K562 (cell line): ENCODE data around the gene DLX2. TPM values are rescaled to one million over a fixed set of nuclear protein-coding genes. Genes with fewer than 3 reads are reported as not detected.
A peak's percentile ranks its signal among the peaks of the same experiment; 100 is the strongest.

Experiments used
- CHD2 ChIP-seq: IDR thresholded peaks from 2 replicates; pipeline ENCODE4 v1.6.1; 2011; ENCODE audit warnings: low read depth, low read length
- HNRNPL ChIP-seq: fragments of 200-400 bp; formaldehyde crosslinking; IDR thresholded peaks from 2 replicates; pipeline ENCODE4 v1.6.1; 2017; ENCODE audit warnings: low read depth, mild to moderate bottlenecking, low read length
- HOXB6 ChIP-seq: fragments of 250-450 bp; sonication (Bioruptor Pico); IDR thresholded peaks from 2 replicates; pipeline ENCODE4 v1.5.1; 2022; ENCODE audit warnings: mild to moderate bottlenecking, borderline replicate concordance
- KLF13 ChIP-seq: fragments of 450-650 bp; IDR thresholded peaks from 2 replicates; pipeline ENCODE4 v1.6.1; 2016; ENCODE audit warnings: missing genetic modification characterization, low read depth, mild to moderate bottlenecking, missing compliant biosample characterization, moderate library complexity, borderline replicate concordance
- MBD2 ChIP-seq: sonication (generic); IDR thresholded peaks from 2 replicates; pipeline ENCODE4 v1.6.1; 2016; ENCODE audit warnings: low read depth, borderline replicate concordance
- RFX7 ChIP-seq: fragments of 250-450 bp; sonication (Bioruptor Pico); IDR thresholded peaks from 2 replicates; pipeline ENCODE4 v1.5.1; 2021; ENCODE audit warnings: mild to moderate bottlenecking
- RHOXF2B ChIP-seq: fragments of 250-450 bp; sonication (Bioruptor Pico); conservative IDR thresholded peaks from 2 replicates; pipeline ENCODE4 v1.5.1; 2021
- SMARCA4 ChIP-seq: fragments of 450-650 bp; IDR thresholded peaks from 2 replicates; pipeline ENCODE4 v1.6.1; 2016
- TEAD1 ChIP-seq, 2 experiments: fragments of 450-650 bp in 1 of 2; sonication (generic) in 1 of 2; formaldehyde crosslinking; IDR thresholded peaks; 2 replicates each; pipeline versions ENCODE4 v1.4.0 to v1.8.0; 2020 to 2022; ENCODE audit warnings: mild to moderate bottlenecking in 2 of 2, missing genetic modification reagents in 1 of 2
- ZBED1 ChIP-seq: IDR thresholded peaks from 2 replicates; pipeline ENCODE4 v1.6.1; 2014
- ZNF274 ChIP-seq: IDR thresholded peaks from 2 replicates; pipeline ENCODE4 v1.6.1; 2011; ENCODE audit warnings: low read depth, mild to moderate bottlenecking, low read length, moderate library complexity, borderline replicate concordance
- ZNF644 ChIP-seq: fragments of 200-800 bp; sonication (Bioruptor generic); IDR thresholded peaks from 2 replicates; pipeline ENCODE4 v1.6.1; 2016; ENCODE audit warnings: low read depth, missing genetic modification characterization, missing compliant biosample characterization
- polyA plus RNA-seq, 8 experiments: library from polyadenylated mRNA; depleted of rRNA in 4 of 8; stranded (reverse) in 5 of 8; unstranded in 3 of 8; fragments of >200 nt; fragmentation: Nextera tagmentation in 2 of 8; fragmentation: Illumina TruSeq in 1 of 8; extraction: Ambion mirVana in 2 of 8; extraction: Trizol in 1 of 8; gene quantifications; 2 replicates each; pipeline versions ENCODE4 v1.2.1 to v1.2.3, GENCODE V29; 2011 to 2014; ENCODE audit warnings: inconsistent platforms in 1 of 8, missing spikeins in 1 of 8
- total RNA-seq, 7 experiments: library from RNA; depleted of rRNA in 6 of 7; stranded (reverse); fragments of >200 nt in 6 of 7; fragmentation: Illumina TruSeq in 2 of 7; extraction: Trizol in 2 of 7; gene quantifications; 2 replicates each; pipeline versions ENCODE4 v1.2.1 to v1.2.3, GENCODE V29; 2011 to 2021; ENCODE audit warnings: low replicate concordance in 1 of 7
- TF ChIP-seq, protein P1 (sequence below): fragments of 450-650 bp; IDR thresholded peaks from 2 replicates; pipeline ENCODE4 v1.6.1; 2016; ENCODE audit warnings: low read depth
- TF ChIP-seq, protein P2 (sequence below): sonication (generic); formaldehyde crosslinking; IDR thresholded peaks from 2 replicates; pipeline ENCODE4 v1.8.1; 2023; ENCODE audit warnings: mild to moderate bottlenecking, missing genetic modification reagents
- TF ChIP-seq, protein P3 (sequence below), 3 experiments: IDR thresholded peaks in 2 of 3; conservative IDR thresholded peaks in 1 of 3; 2 replicates each; pipeline ENCODE4 v1.5.1; 2011 to 2012; ENCODE audit warnings: low read length in 3 of 3, mild to moderate bottlenecking in 3 of 3, control low read depth in 2 of 3, improper control_type of control experiment in 1 of 3, inconsistent platforms in 1 of 3, low read depth in 1 of 3, mixed read lengths in 1 of 3, moderate library complexity in 1 of 3; ENCODE audit not compliant: insufficient read depth in 2 of 3

The DLX2 gene
- total and polyA plus RNA-seq, 9 of the 15 experiments (the other 6 are each of a cell fraction or from before 2014, with no cell fraction given) = 0.14 to 4.3 (median 0.86) TPM

DNA sequence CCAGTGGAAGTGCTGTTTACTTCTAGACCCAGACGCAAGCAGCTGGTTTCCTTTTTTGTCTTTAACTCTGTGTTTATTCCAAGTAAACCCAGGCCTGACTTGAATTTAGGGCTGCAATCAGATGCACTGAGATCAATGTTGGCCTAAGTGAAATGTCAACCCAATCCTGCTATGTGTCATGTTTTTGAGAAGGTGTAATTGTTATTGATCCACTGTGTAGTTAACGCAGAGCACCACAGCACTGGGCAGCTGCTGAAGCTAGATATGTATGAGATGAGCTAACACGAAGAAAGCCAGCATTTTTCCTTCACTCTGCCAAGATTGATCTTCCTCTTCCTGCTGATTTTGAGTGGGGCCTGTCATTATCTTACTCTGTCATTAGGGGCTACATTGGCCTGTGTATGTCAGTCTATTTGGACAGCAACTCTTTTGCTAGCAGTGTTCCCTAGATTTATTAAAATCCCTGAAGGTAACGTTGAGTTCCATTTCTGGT lies 36.3 kb downstream of the DLX2 start (continued):
- TF ChIP-seq, protein P1, sequence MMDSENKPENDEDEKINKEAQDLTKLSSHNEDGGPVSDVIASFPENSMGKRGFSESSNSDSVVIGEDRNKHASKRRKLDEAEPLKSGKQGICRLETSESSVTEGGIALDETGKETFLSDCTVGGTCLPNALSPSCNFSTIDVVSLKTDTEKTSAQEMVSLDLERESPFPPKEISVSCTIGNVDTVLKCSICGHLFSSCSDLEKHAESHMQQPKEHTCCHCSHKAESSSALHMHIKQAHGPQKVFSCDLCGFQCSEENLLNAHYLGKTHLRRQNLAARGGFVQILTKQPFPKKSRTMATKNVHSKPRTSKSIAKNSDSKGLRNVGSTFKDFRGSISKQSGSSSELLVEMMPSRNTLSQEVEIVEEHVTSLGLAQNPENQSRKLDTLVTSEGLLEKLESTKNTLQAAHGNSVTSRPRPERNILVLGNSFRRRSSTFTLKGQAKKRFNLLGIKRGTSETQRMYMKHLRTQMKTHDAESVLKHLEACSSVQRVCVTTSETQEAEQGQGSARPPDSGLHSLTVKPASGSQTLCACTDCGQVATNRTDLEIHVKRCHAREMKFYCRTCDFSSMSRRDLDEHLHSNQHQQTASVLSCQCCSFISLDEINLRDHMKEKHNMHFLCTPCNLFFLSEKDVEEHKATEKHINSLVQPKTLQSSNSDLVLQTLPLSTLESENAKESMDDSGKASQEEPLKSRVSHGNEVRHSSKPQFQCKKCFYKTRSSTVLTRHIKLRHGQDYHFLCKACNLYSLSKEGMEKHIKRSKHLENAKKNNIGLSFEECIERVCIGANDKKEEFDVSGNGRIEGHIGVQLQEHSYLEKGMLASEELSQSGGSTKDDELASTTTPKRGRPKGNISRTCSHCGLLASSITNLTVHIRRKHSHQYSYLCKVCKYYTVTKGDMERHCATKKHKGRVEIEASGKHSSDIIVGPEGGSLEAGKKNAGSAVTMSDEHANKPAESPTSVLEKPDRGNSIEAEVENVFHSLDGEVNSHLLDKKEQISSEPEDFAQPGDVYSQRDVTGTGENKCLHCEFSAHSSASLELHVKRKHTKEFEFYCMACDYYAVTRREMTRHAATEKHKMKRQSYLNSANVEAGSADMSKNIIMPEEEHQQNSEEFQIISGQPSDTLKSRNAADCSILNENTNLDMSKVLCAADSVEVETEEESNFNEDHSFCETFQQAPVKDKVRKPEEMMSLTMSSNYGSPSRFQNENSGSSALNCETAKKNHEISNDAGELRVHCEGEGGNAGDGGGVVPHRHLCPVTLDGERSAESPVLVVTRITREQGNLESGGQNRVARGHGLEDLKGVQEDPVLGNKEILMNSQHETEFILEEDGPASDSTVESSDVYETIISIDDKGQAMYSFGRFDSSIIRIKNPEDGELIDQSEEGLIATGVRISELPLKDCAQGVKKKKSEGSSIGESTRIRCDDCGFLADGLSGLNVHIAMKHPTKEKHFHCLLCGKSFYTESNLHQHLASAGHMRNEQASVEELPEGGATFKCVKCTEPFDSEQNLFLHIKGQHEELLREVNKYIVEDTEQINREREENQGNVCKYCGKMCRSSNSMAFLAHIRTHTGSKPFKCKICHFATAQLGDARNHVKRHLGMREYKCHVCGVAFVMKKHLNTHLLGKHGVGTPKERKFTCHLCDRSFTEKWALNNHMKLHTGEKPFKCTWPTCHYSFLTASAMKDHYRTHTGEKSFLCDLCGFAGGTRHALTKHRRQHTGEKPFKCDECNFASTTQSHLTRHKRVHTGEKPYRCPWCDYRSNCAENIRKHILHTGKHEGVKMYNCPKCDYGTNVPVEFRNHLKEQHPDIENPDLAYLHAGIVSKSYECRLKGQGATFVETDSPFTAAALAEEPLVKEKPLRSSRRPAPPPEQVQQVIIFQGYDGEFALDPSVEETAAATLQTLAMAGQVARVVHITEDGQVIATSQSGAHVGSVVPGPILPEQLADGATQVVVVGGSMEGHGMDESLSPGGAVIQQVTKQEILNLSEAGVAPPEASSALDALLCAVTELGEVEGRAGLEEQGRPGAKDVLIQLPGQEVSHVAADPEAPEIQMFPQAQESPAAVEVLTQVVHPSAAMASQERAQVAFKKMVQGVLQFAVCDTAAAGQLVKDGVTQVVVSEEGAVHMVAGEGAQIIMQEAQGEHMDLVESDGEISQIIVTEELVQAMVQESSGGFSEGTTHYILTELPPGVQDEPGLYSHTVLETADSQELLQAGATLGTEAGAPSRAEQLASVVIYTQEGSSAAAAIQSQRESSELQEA = no peak
- peak; percentile 77; the same call in 1 of the 2 replicates for TF ChIP-seq SMARCA4
- no peak for TF ChIP-seq RHOXF2B (CRISPR knock-in tag)
- TF ChIP-seq TEAD1 (CRISPR knock-in tag; IDR thresholded peaks at IDR 0.05) = peak in 1 of 2 experiments; percentile 75; a peak in 1 of 4 replicates
- TF ChIP-seq, protein P2, sequence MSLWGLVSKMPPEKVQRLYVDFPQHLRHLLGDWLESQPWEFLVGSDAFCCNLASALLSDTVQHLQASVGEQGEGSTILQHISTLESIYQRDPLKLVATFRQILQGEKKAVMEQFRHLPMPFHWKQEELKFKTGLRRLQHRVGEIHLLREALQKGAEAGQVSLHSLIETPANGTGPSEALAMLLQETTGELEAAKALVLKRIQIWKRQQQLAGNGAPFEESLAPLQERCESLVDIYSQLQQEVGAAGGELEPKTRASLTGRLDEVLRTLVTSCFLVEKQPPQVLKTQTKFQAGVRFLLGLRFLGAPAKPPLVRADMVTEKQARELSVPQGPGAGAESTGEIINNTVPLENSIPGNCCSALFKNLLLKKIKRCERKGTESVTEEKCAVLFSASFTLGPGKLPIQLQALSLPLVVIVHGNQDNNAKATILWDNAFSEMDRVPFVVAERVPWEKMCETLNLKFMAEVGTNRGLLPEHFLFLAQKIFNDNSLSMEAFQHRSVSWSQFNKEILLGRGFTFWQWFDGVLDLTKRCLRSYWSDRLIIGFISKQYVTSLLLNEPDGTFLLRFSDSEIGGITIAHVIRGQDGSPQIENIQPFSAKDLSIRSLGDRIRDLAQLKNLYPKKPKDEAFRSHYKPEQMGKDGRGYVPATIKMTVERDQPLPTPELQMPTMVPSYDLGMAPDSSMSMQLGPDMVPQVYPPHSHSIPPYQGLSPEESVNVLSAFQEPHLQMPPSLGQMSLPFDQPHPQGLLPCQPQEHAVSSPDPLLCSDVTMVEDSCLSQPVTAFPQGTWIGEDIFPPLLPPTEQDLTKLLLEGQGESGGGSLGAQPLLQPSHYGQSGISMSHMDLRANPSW (CRISPR knock-in tag) = no peak
- no peak for TF ChIP-seq MBD2
- TF ChIP-seq HOXB6 = no peak
- no peak for TF ChIP-seq RFX7 (CRISPR knock-in tag)
- no peak for TF ChIP-seq ZNF274
- TF ChIP-seq HNRNPL = no peak
- no peak for TF ChIP-seq KLF13
- no peak for TF ChIP-seq ZBED1
- TF ChIP-seq ZNF644 (tag) = no peak
- no peak for TF ChIP-seq CHD2
- TF ChIP-seq, protein P3, sequence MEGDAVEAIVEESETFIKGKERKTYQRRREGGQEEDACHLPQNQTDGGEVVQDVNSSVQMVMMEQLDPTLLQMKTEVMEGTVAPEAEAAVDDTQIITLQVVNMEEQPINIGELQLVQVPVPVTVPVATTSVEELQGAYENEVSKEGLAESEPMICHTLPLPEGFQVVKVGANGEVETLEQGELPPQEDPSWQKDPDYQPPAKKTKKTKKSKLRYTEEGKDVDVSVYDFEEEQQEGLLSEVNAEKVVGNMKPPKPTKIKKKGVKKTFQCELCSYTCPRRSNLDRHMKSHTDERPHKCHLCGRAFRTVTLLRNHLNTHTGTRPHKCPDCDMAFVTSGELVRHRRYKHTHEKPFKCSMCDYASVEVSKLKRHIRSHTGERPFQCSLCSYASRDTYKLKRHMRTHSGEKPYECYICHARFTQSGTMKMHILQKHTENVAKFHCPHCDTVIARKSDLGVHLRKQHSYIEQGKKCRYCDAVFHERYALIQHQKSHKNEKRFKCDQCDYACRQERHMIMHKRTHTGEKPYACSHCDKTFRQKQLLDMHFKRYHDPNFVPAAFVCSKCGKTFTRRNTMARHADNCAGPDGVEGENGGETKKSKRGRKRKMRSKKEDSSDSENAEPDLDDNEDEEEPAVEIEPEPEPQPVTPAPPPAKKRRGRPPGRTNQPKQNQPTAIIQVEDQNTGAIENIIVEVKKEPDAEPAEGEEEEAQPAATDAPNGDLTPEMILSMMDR (IDR thresholded peaks at IDR 0.05 in 2 of 3, conservative IDR thresholded peaks at IDR 0.05 in 1 of 3; ENCODE audit: insufficient read depth in 2 of 3, low read depth in 1 of 3, low read length in 3 of 3) = peak in 1 of 3 experiments; percentile 6; a peak in 1 of 6 replicates
